HG02885 (cell line): ENCODE results near the gene XAGE3.
"Not testable (repeated sequence)": the region's sequence is repeated elsewhere in the genome, so short reads cannot be mapped to it uniquely, and the experiment has no call there.

Source experiments
- ATAC-seq: cut with Tn5 transposase; IDR thresholded peaks from one replicate; pipeline ENCODE4 v1.9.1; 2021; ENCODE audit warnings: mild to moderate bottlenecking; ENCODE audit not compliant: unreplicated experiment, poor library complexity

Gene XAGE3

GRCh38 chrX:52852110-52852860 is 15.6 kb downstream of the XAGE3 start:
- ATAC-seq = no peak

DNA sequence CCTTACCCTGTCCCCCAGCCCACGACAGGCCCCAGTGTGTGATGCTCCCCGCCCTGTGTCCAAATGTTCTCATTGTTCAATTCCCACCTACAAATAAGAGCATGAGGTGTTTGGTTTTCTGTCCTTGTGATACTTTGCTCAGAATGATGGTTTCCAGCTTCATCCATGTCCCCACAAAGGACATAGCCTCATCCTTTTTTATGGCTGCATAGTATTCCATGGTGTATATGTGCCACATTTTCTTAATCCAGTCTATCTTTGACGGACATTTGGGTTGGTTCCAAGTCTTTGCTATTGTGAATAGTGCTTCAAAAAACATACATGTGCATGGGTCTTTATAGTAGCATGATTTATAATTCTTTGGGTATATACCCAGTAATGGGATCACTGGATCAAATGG is 24.3 kb downstream of the XAGE3 start:
- ATAC-seq = not testable (repeated sequence)

DNA sequence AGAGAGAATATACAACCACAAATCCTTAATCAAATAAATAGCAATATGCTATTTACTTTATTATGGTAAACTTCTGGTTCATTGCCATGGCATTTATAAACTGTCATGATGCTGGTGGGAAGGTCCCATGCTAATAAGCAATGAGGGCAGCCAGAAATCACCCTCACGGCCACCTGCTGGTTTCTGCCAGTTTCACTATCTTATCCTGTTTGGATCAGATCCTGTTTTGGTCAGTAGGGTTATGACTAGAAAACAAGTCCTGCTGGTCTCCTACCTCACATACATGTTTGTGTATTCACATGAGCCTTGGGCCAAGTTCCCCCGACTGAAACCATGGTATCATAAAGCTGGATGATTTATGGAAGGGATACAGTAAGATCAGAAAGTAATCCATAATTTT is 28.7 kb downstream of the XAGE3 start:
- ATAC-seq = no peak

DNA sequence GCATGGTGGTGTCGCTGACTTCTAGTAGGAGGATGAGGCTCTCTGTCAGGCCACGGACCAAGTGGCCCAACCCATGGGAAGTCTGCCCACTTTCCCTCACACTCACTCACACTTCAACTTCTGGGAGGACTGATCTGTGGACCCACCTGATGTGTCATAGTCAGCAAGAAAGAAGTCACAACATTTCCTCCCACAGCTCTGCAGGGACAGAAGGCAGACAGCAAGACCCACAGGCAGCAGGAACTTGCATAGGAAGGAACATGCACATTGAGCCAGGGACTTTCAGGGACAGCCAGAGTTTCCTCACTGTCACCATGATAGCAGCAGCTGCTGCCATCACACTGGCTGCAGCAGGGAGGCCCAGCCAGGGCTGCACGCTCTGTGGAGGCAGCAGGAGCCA is 37.3 kb downstream of the XAGE3 start:
- no peak for ATAC-seq

GRCh38 chrX:52824608-52825007 is 43.3 kb downstream of the XAGE3 start:
- ATAC-seq = no peak

GRCh38 chrX:52821079-52821760 is 46.7 kb downstream of the XAGE3 start:
- no peak for ATAC-seq

GRCh38 chrX:52819788-52820187 is 48.1 kb downstream of the XAGE3 start:
- ATAC-seq = no peak
